ENCODE measurements around the gene AGAP1. TPM values are rescaled to one million over a fixed set of nuclear protein-coding genes. Genes with fewer than 3 reads are reported as not detected.

The AGAP1 gene
- total RNA-seq, 1 donor from 2014 or later = 33.7 TPM

GRCh38 chr2:235510318-235510717 lies 16.5 kb downstream of the AGAP1 start:
- no peak overlapping the region for H3K4me3 ChIP-seq (ENCODE audit: low read depth, low read length)
- H3K36me3 ChIP-seq (ENCODE audit: control insufficient read depth, insufficient read depth, low read length) = no peaks in the 10 kb centered on the region
- H3K27me3 ChIP-seq (ENCODE audit: control insufficient read depth, insufficient read depth, low read length) = no peaks in the 10 kb centered on the region
- TF ChIP-seq, protein P1, sequence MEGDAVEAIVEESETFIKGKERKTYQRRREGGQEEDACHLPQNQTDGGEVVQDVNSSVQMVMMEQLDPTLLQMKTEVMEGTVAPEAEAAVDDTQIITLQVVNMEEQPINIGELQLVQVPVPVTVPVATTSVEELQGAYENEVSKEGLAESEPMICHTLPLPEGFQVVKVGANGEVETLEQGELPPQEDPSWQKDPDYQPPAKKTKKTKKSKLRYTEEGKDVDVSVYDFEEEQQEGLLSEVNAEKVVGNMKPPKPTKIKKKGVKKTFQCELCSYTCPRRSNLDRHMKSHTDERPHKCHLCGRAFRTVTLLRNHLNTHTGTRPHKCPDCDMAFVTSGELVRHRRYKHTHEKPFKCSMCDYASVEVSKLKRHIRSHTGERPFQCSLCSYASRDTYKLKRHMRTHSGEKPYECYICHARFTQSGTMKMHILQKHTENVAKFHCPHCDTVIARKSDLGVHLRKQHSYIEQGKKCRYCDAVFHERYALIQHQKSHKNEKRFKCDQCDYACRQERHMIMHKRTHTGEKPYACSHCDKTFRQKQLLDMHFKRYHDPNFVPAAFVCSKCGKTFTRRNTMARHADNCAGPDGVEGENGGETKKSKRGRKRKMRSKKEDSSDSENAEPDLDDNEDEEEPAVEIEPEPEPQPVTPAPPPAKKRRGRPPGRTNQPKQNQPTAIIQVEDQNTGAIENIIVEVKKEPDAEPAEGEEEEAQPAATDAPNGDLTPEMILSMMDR (IDR thresholded peaks at IDR 0.05; ENCODE audit: insufficient read depth, low read length, poor library complexity, severe bottlenecking) = no peak
- no peak for DNase-seq (ENCODE audit: low read depth)

DNA sequence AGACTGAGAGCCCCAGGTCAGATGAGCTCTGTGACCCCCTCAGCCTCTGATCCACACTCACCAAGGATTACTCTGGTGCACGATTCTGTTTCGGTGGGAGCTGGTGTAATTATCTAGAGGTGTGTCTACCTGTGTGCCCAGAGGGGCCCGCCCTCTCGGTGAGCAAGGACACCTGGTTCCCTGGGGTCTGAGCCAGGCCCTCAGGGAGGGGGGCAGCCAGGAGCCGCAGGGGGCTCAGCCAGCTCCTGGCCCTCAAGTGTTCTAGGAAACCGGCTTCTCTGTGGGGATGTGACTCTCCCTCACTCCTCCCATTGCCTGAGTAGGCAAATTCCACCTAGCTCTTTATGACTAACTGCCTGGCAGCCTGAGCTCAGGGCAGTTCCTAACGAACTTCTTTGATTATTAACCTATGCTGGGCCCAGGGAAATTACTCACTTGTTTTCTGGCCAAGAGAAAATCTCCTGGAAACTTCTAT lies 17.4 kb downstream of the AGAP1 start:
- no peaks in the 10 kb centered on the region for H3K27me3 ChIP-seq (ENCODE audit: control insufficient read depth, insufficient read depth, low read length)
- H3K4me3 ChIP-seq (ENCODE audit: low read depth, low read length) = no peak overlapping the region
- TF ChIP-seq, protein P1 (IDR thresholded peaks at IDR 0.05; ENCODE audit: insufficient read depth, low read length, poor library complexity, severe bottlenecking) = no peak
- peak; percentile 91 for DNase-seq (ENCODE audit: low read depth)
- H3K36me3 ChIP-seq (ENCODE audit: control insufficient read depth, insufficient read depth, low read length) = no peaks in the 10 kb centered on the region

GRCh38 chr2:235511751-235512698 lies 18.2 kb downstream of the AGAP1 start:
- Histone ChIP-seq H3K4me3 (ENCODE audit: low read depth, low read length) (no peak overlapping the region), H3K27me3 (ENCODE audit: control insufficient read depth, insufficient read depth, low read length) (no peaks in the 10 kb centered on the region), H3K36me3 (ENCODE audit: control insufficient read depth, insufficient read depth, low read length) (no peaks in the 10 kb centered on the region)
- no peak for DNase-seq (ENCODE audit: low read depth)
- TF ChIP-seq, protein P1 (IDR thresholded peaks at IDR 0.05; ENCODE audit: insufficient read depth, low read length, poor library complexity, severe bottlenecking) = no peak

GRCh38 chr2:235512699-235513053 lies 18.8 kb downstream of the AGAP1 start:
- TF ChIP-seq, protein P1 (IDR thresholded peaks at IDR 0.05; ENCODE audit: insufficient read depth, low read length, poor library complexity, severe bottlenecking) = no peak
- H3K4me3 ChIP-seq (ENCODE audit: low read depth, low read length) = no peak overlapping the region
- no peaks in the 10 kb centered on the region for H3K36me3 ChIP-seq (ENCODE audit: control insufficient read depth, insufficient read depth, low read length)
- no peaks in the 10 kb centered on the region for H3K27me3 ChIP-seq (ENCODE audit: control insufficient read depth, insufficient read depth, low read length)
- DNase-seq (ENCODE audit: low read depth) = no peak

GRCh38 chr2:235513984-235514626 lies 20.3 kb downstream of the AGAP1 start:
- no peaks in the 10 kb centered on the region for H3K36me3 ChIP-seq (ENCODE audit: control insufficient read depth, insufficient read depth, low read length)

More at GRCh38 chr2:235513984-235514626, 20.3 kb downstream of the AGAP1 start:
- no peak for DNase-seq (ENCODE audit: low read depth)
- no peak overlapping the region for H3K4me3 ChIP-seq (ENCODE audit: low read depth, low read length)
- TF ChIP-seq, protein P1 (IDR thresholded peaks at IDR 0.05; ENCODE audit: insufficient read depth, low read length, poor library complexity, severe bottlenecking) = no peak
- no peaks in the 10 kb centered on the region for H3K27me3 ChIP-seq (ENCODE audit: control insufficient read depth, insufficient read depth, low read length)
